Stimulated activated CD8-positive, alpha-beta memory T cell treated with anti-CD3 and anti-CD28 coated beads, Interleukin-15, amount 100 ng/mL, for 4 hours (primary cell): ENCODE measurements around the gene CACHD1.
"Not testable (repeated sequence)": the region's sequence is repeated elsewhere in the genome, so short reads cannot be mapped to it uniquely, and the experiment has no call there.

Experiments used
- DNase-seq, 2 donors: peaks; one replicate each; pipeline ENCODE4 v3.0.0-alpha.2; 2020; ENCODE audit warnings: low read depth in 2 of 2

CACHD1 gene

GRCh38 chr1:64588876-64589275 lies 118.9 kb downstream of the CACHD1 start:
- no peak for DNase-seq

GRCh38 chr1:64590316-64590715 lies 120.4 kb downstream of the CACHD1 start:
- no peak for DNase-seq

GRCh38 chr1:64594446-64594845 lies 124.5 kb downstream of the CACHD1 start:
- no peak for DNase-seq

GRCh38 chr1:64595871-64596515 lies 126.1 kb downstream of the CACHD1 start:
- DNase-seq, result no peak

GRCh38 chr1:64597113-64597512 lies 127.2 kb downstream of the CACHD1 start:
- DNase-seq, result no peak

GRCh38 chr1:64598100-64598571 lies 128.2 kb downstream of the CACHD1 start:
- DNase-seq, result no peak

- no peak for DNase-seq
Measured at GRCh38 chr1:64599242-64599641, 129.3 kb downstream of the CACHD1 start.

GRCh38 chr1:64601207-64601606 lies 131.3 kb downstream of the CACHD1 start:
- no peak for DNase-seq

- no peak for DNase-seq
Measured at GRCh38 chr1:64608005-64608650, 138.2 kb downstream of the CACHD1 start.

- DNase-seq, result no peak
Measured at GRCh38 chr1:64608651-64609048, 138.7 kb downstream of the CACHD1 start.

GRCh38 chr1:64610950-64611349 lies 141.0 kb downstream of the CACHD1 start:
- DNase-seq, result not testable (repeated sequence)

GRCh38 chr1:64616039-64616438 lies 146.1 kb downstream of the CACHD1 start:
- no peak for DNase-seq

- no peak for DNase-seq
Measured at GRCh38 chr1:64623750-64624191, 153.8 kb downstream of the CACHD1 start.

- DNase-seq, result no peak
Measured at GRCh38 chr1:64624218-64624713, 154.3 kb downstream of the CACHD1 start.

- no peak for DNase-seq
Measured at GRCh38 chr1:64624808-64625207, 154.9 kb downstream of the CACHD1 start.

- no peak for DNase-seq
Measured at GRCh38 chr1:64630611-64631010, 160.7 kb downstream of the CACHD1 start.

- no peak for DNase-seq
Measured at GRCh38 chr1:64631346-64632034, 161.6 kb downstream of the CACHD1 start.

- no peak for DNase-seq
Measured at GRCh38 chr1:64632936-64633335, 163.0 kb downstream of the CACHD1 start.

- DNase-seq, result no peak
Measured at GRCh38 chr1:64645735-64646134, 175.8 kb downstream of the CACHD1 start.

- DNase-seq, result no peak
Measured at GRCh38 chr1:64650411-64650810, 180.5 kb downstream of the CACHD1 start.

- DNase-seq, result no peak
Measured at GRCh38 chr1:64651841-64652240, 181.9 kb downstream of the CACHD1 start.

GRCh38 chr1:64653466-64653865 lies 183.5 kb downstream of the CACHD1 start:
- DNase-seq, result no peak
